ENCODE measurements around the gene KLF6. TPM values are rescaled to one million over a fixed set of nuclear protein-coding genes. Genes with fewer than 3 reads are reported as not detected.

The KLF6 gene
- total and polyA plus RNA-seq, 2 donors (not counting 3 experiments of a cell fraction or from before 2014, with no cell fraction given), result 183 to 307 TPM

- Histone ChIP-seq H3K4me2 (ENCODE audit: insufficient read depth, low read length) (no peak overlapping the region), H3K4me1 (ENCODE audit: control insufficient read depth, extremely low read depth, insufficient read depth, low read length) (peaks cover 3% of the 10 kb centered on the region), H3K9me1 (replicated peaks; ENCODE audit: control insufficient read depth, extremely low read depth, insufficient read depth, low read length) (no peaks in the 10 kb centered on the region), H3K9ac (replicated peaks; ENCODE audit: extremely low read depth, insufficient read depth, low read length) (no peak overlapping the region), H3K36me3 (ENCODE audit: control insufficient read depth in 2 of 2, extremely low read depth in 1 of 2, insufficient read depth in 2 of 2, low read length in 2 of 2) (no peaks in the 10 kb centered on the region), H3K79me2 (ENCODE audit: control insufficient read depth, insufficient read depth, low read length) (no peaks in the 10 kb centered on the region), H3K27ac (ENCODE audit: insufficient read depth, low read depth, low read length) (no peak overlapping the region), H3K27me3 (ENCODE audit: control insufficient read depth in 2 of 2, insufficient read depth in 2 of 2, low read length in 2 of 2) (no peaks in the 10 kb centered on the region), H3K9me3 (replicated peaks; ENCODE audit: control insufficient read depth, insufficient read depth, low read length) (no peaks in the 10 kb centered on the region), H4K20me1 (replicated peaks; ENCODE audit: control insufficient read depth, extremely low read depth, insufficient read depth, low read length) (no peaks in the 10 kb centered on the region), H3K4me3 (replicated peaks in 1 of 3; ENCODE audit: insufficient read depth in 1 of 3, low read depth in 1 of 3, low read length in 3 of 3) (no peak overlapping the region), H2AFZ (ENCODE audit: low read depth, low read length) (no peak overlapping the region)
- intact Hi-C loops (cut with micrococcal nuclease), result no loop called here
- dilution Hi-C loops (cut with MboI; ENCODE audit: extremely low pct_ligation_motif_present, low sequenced_read_pairs), result no loop called here
- FAIRE-seq (no peak), DNase-seq (ENCODE audit: low read depth, low spot score) (no peak)
- ChIA-PET POLR2A (no interaction called here), CTCF (interaction anchor here (1.2 to 1.3 kb wide), 2 partner anchors 297 to 522 kb away, joined by 3 to 4 read pairs; no protein-coding TSS in a partner anchor)
- TF ChIP-seq JUN (IDR thresholded peaks at IDR 0.05; ENCODE audit: borderline replicate concordance, insufficient read depth, insufficient read length, low read depth) (no peak), GATA2 (IDR thresholded peaks at IDR 0.05; ENCODE audit: insufficient read depth, insufficient read length, low read depth, low read length) (no peak), POLR2AphosphoS5 (IDR thresholded peaks at IDR 0.05; ENCODE audit: insufficient read depth, low read depth, low read length) (no peak), MYC (IDR thresholded peaks at IDR 0.05; ENCODE audit: low read depth, low read length) (no peak), MAX (IDR thresholded peaks at IDR 0.05; ENCODE audit: insufficient read depth, insufficient read length) (no peak)
- BruUV-seq (replicated peaks), result no TSS peak
Measured at GRCh38 chr10:3762309-3762708, 22.7 kb downstream of the KLF6 start.

GRCh38 chr10:3761904-3762303 lies 23.1 kb downstream of the KLF6 start:
- ChIA-PET POLR2A (interaction anchor here (0.8 kb wide), 1 partner anchor 8 kb away, joined by 3 read pairs; no protein-coding TSS in a partner anchor), CTCF (interaction anchor here (1.2 to 1.3 kb wide), 2 partner anchors 296 to 522 kb away, joined by 3 to 4 read pairs; no protein-coding TSS in a partner anchor)
- Histone ChIP-seq H4K20me1 (replicated peaks; ENCODE audit: control insufficient read depth, extremely low read depth, insufficient read depth, low read length) (no peaks in the 10 kb centered on the region), H3K4me1 (ENCODE audit: control insufficient read depth, extremely low read depth, insufficient read depth, low read length) (peaks cover 3% of the 10 kb centered on the region), H3K9ac (replicated peaks; ENCODE audit: extremely low read depth, insufficient read depth, low read length) (no peak overlapping the region), H3K4me2 (ENCODE audit: insufficient read depth, low read length) (no peak overlapping the region), H3K9me1 (replicated peaks; ENCODE audit: control insufficient read depth, extremely low read depth, insufficient read depth, low read length) (no peaks in the 10 kb centered on the region), H3K9me3 (replicated peaks; ENCODE audit: control insufficient read depth, insufficient read depth, low read length) (no peaks in the 10 kb centered on the region), H3K36me3 (ENCODE audit: control insufficient read depth in 2 of 2, extremely low read depth in 1 of 2, insufficient read depth in 2 of 2, low read length in 2 of 2) (no peaks in the 10 kb centered on the region), H2AFZ (ENCODE audit: low read depth, low read length) (no peak overlapping the region), H3K79me2 (ENCODE audit: control insufficient read depth, insufficient read depth, low read length) (no peaks in the 10 kb centered on the region), H3K4me3 (replicated peaks in 1 of 3; ENCODE audit: insufficient read depth in 1 of 3, low read depth in 1 of 3, low read length in 3 of 3) (no peak overlapping the region), H3K27me3 (ENCODE audit: control insufficient read depth in 2 of 2, insufficient read depth in 2 of 2, low read length in 2 of 2) (no peaks in the 10 kb centered on the region), H3K27ac (ENCODE audit: insufficient read depth, low read depth, low read length) (no peak overlapping the region)
- intact Hi-C loops (cut with micrococcal nuclease), result no loop called here
- BruUV-seq (replicated peaks), result no TSS peak
- DNase-seq (ENCODE audit: low read depth, low spot score), result no peak
- TF ChIP-seq MAX (IDR thresholded peaks at IDR 0.05; ENCODE audit: insufficient read depth, insufficient read length) (no peak), MYC (IDR thresholded peaks at IDR 0.05; ENCODE audit: low read depth, low read length) (no peak), POLR2AphosphoS5 (IDR thresholded peaks at IDR 0.05; ENCODE audit: insufficient read depth, low read depth, low read length) (no peak), JUN (IDR thresholded peaks at IDR 0.05; ENCODE audit: borderline replicate concordance, insufficient read depth, insufficient read length, low read depth) (no peak), CTCF (IDR thresholded peaks at IDR 0.05; ENCODE audit: extremely low read depth in 1 of 2, insufficient read depth in 1 of 2, low read depth in 1 of 2, low read length in 2 of 2) (no peak), EZH2 (IDR thresholded peaks at IDR 0.05; ENCODE audit: borderline replicate concordance, low read depth, low read length, severe bottlenecking) (no peak), POLR2A (IDR thresholded peaks at IDR 0.05; ENCODE audit: low read depth, low read length) (no peak), GATA2 (IDR thresholded peaks at IDR 0.05; ENCODE audit: insufficient read depth, insufficient read length, low read depth, low read length) (no peak), FOS (IDR thresholded peaks at IDR 0.05; ENCODE audit: borderline replicate concordance, insufficient read depth, low read length) (no peak)
- FAIRE-seq, result no peak
- dilution Hi-C loops (cut with MboI; ENCODE audit: extremely low pct_ligation_motif_present, low sequenced_read_pairs), result no loop called here

All from endothelial cell of umbilical vein (primary cell).